Activated B cell treated with CpG ODN at 0.5 μM for 24 hours (primary cell): ENCODE measurements around the gene LEPROT. TPM values are rescaled to one million over a fixed set of nuclear protein-coding genes. Genes with fewer than 3 reads are reported as not detected.

Experiments
- ATAC-seq: fragments of 200-7000 bp; cut with Tn5 transposase; one replicate; pipeline ENCODE4 v1.10.0; 2021; ENCODE audit warnings: low read depth, mild to moderate bottlenecking, moderate library complexity
- CTCF ChIA-PET: fragments of 350-600 bp; sonication (Branson Sonifier 250); formaldehyde crosslinking; loops from one replicate; lab custom pipeline; 2021; ENCODE audit warnings: antibody characterized with exemption; lab: Charles Lee
- POLR2A ChIA-PET: fragments of 350-600 bp; sonication (Branson Sonifier 250); formaldehyde crosslinking; loops from one replicate; lab custom pipeline; 2021; ENCODE audit warnings: antibody characterized with exemption; lab: Charles Lee
- DNase-seq: peaks from one replicate; pipeline ENCODE4 v3.0.0; 2022
- H3K27ac Mint-ChIP-seq: one replicate; pipeline ENCODE4 v1.8.0; 2020; ENCODE audit warnings: mixed read lengths
- H3K27me3 Mint-ChIP-seq: one replicate; pipeline ENCODE4 v1.8.0; 2021; ENCODE audit warnings: mixed read lengths
- H3K36me3 Mint-ChIP-seq: one replicate; pipeline ENCODE4 v1.8.0; 2021; ENCODE audit warnings: low read depth, mixed read lengths
- H3K4me1 Mint-ChIP-seq: one replicate; pipeline ENCODE4 v1.8.0; 2021; ENCODE audit warnings: mixed read lengths
- H3K4me3 Mint-ChIP-seq: one replicate; pipeline ENCODE4 v1.8.0; 2020; ENCODE audit warnings: mild to moderate bottlenecking, mixed read lengths
- H3K9me3 Mint-ChIP-seq: one replicate; pipeline ENCODE4 v1.8.0; 2020; ENCODE audit warnings: mixed read lengths
- intact Hi-C: fragments of 100-400 bp; cut with micrococcal nuclease; formaldehyde crosslinking; loops from one replicate; pipeline ENCODE4 v1.15.1; 2024
- total RNA-seq: library from RNA; stranded (reverse); gene quantifications from 2 replicates; pipeline ENCODE4 v1.2.3, GENCODE V29; 2022
- TF ChIP-seq, protein P1 (sequence below): fragments of 200-600 bp; IDR thresholded peaks from one replicate; pipeline ENCODE4 v1.8.0; 2022; ENCODE audit warnings: antibody characterized with exemption, mild to moderate bottlenecking

The LEPROT gene
- total RNA-seq, 1 donor from 2014 or later: 15.4 TPM

DNA sequence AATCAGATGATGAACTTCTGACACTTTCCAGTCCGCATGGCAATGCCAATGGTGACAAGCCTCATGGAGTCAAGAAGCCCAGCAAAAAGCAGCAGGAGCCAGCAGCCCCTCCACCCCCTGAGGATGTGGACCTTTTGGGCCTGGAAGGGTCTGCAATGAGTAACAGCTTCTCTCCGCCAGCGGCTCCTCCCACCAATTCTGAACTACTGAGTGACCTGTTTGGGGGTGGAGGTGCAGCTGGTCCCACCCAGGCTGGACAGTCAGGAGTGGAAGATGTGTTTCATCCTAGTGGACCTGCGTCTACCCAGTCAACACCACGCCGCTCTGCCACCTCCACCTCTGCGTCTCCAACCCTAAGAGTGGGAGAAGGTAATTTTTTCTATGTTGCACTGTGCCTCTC lies 28.0 kb upstream of the LEPROT start:
- Mint-ChIP-seq H3K36me3 (no peaks in the 10 kb centered on the region), H3K4me3 (no peak overlapping the region), H3K9me3 (no peaks in the 10 kb centered on the region), H3K4me1 (no peaks in the 10 kb centered on the region), H3K27ac (no peak overlapping the region), H3K27me3 (peaks cover 2% of the 10 kb centered on the region)
- CTCF ChIA-PET: no interaction called here
- ATAC-seq (no peak), DNase-seq (no peak)
- TF ChIP-seq, protein P1, sequence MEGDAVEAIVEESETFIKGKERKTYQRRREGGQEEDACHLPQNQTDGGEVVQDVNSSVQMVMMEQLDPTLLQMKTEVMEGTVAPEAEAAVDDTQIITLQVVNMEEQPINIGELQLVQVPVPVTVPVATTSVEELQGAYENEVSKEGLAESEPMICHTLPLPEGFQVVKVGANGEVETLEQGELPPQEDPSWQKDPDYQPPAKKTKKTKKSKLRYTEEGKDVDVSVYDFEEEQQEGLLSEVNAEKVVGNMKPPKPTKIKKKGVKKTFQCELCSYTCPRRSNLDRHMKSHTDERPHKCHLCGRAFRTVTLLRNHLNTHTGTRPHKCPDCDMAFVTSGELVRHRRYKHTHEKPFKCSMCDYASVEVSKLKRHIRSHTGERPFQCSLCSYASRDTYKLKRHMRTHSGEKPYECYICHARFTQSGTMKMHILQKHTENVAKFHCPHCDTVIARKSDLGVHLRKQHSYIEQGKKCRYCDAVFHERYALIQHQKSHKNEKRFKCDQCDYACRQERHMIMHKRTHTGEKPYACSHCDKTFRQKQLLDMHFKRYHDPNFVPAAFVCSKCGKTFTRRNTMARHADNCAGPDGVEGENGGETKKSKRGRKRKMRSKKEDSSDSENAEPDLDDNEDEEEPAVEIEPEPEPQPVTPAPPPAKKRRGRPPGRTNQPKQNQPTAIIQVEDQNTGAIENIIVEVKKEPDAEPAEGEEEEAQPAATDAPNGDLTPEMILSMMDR: no peak
- POLR2A ChIA-PET: no interaction called here
- intact Hi-C loops: no loop called here

DNA sequence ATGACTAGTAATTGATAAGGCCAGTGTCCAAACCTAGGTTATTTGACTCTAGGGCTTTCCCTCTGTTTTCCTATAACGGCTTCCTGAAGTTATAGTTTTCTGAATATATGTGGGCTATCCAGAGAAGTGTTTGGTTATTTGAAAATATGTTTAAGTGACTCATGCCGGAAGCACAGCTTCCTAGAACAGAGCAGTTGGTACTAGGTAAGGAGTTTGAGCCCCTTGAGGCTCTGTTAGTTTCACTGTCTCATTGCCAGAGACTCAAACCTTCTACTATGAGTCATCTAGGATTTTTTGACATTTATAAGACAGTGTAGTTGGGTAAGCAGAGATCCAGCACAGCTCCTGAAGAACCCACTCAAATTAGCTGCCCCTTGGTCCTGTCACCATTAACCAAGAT lies 27.1 kb upstream of the LEPROT start:
- Mint-ChIP-seq H3K9me3 (no peaks in the 10 kb centered on the region), H3K4me1 (no peaks in the 10 kb centered on the region), H3K27ac (no peak overlapping the region), H3K27me3 (peaks cover 2% of the 10 kb centered on the region), H3K4me3 (no peak overlapping the region), H3K36me3 (no peaks in the 10 kb centered on the region)
- POLR2A ChIA-PET: interaction anchor here (1.2 kb wide), 1 partner anchor 26 kb away, joined by 3 read pairs; no protein-coding TSS in a partner anchor
- DNase-seq: no peak
- CTCF ChIA-PET: no interaction called here
- intact Hi-C loops: no loop called here
- TF ChIP-seq, protein P1: no peak
- peak; percentile 83 for ATAC-seq

DNA sequence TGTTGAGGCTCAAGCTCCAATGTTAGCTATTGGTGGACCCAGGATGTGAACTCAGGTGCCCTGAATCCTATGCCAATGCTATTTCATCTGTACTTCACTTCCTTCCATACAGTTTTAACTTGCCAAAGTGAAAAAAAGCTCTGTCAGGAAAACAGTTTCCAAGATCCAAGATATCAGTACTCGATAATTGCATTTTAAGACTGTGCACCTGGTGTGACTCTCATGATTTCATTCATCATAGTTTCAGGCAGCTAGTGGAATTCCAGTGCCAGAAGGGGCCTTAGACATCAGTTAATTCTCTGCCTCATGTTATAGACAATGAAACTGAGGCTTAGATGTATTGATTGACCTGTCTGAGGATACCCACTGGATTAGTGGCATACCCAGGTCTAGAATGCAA lies 26.5 kb upstream of the LEPROT start:
- H3K9me3 Mint-ChIP-seq: no peaks in the 10 kb centered on the region
- H3K4me3 Mint-ChIP-seq: no peak overlapping the region
- no peak overlapping the region for H3K27ac Mint-ChIP-seq
- no peak for ATAC-seq
- H3K4me1 Mint-ChIP-seq: no peaks in the 10 kb centered on the region
- intact Hi-C loops: no loop called here
- ChIA-PET POLR2A (interaction anchor here (1.2 kb wide), 1 partner anchor 25 kb away, joined by 3 read pairs; no protein-coding TSS in a partner anchor), CTCF (no interaction called here)
- no peak for DNase-seq
- no peaks in the 10 kb centered on the region for H3K36me3 Mint-ChIP-seq
- H3K27me3 Mint-ChIP-seq: peaks cover 2% of the 10 kb centered on the region
- TF ChIP-seq, protein P1: no peak

DNA sequence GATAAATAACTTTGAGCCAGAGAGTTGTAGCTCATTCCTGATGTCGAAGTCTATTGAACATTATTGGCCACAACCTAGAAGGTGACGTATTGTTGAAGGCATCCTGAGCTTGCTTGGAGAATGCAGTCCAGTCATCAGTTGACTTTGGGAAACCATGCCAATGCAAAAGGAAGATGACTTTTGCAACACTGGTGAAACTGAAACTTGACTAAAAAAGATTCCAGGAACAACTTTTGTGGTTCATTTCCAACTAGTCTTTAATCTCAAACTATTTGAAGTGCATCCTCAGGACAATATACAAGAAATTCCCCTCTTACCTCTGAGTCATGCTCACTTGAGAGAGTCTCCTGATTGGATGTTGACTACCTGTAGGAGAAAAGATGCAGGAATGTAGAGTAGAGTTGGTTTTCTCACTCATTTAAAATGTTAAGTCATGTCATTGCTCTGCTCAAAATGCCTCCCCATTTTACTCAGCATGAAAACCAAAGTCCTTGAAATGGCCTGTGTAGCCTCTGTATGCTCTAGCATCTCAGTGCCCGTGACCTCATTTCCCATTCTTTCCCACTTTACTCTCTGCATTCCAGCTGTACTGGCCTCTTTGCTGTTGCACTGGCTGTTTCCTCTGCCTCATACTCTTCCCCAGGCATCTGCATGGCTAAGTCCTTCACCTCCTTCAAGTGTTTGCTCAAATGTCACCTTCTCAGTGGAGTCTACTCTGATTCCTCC lies 24.4 kb upstream of the LEPROT start:
- POLR2A ChIA-PET: no interaction called here
- H3K4me3 Mint-ChIP-seq: no peak overlapping the region
- TF ChIP-seq, protein P1: no peak
- intact Hi-C loops: no loop called here
- no peak overlapping the region for H3K27ac Mint-ChIP-seq
- H3K9me3 Mint-ChIP-seq: no peaks in the 10 kb centered on the region
- no peaks in the 10 kb centered on the region for H3K4me1 Mint-ChIP-seq
- ATAC-seq (no peak), DNase-seq (no peak)
- peaks cover 3% of the 10 kb centered on the region for H3K27me3 Mint-ChIP-seq
- no peaks in the 10 kb centered on the region for H3K36me3 Mint-ChIP-seq
- CTCF ChIA-PET: no interaction called here

GRCh38 chr1:65398083-65398482 lies 22.4 kb upstream of the LEPROT start:
- TF ChIP-seq, protein P1: no peak
- Mint-ChIP-seq H3K4me3 (no peak overlapping the region), H3K27ac (no peak overlapping the region), H3K4me1 (no peaks in the 10 kb centered on the region), H3K27me3 (peaks cover 3% of the 10 kb centered on the region), H3K9me3 (no peaks in the 10 kb centered on the region), H3K36me3 (no peaks in the 10 kb centered on the region)
- DNase-seq (no peak), ATAC-seq (no peak)
- ChIA-PET POLR2A (no interaction called here), CTCF (no interaction called here)
- intact Hi-C loops: no loop called here
